Gastroesophageal sphincter (tissue), 3 donors: Measurements from ENCODE around the gene SPRN.

Experiments used
- CTCF ChIP-seq, 4 experiments: fragments of 200-600 bp in 2 of 4; fragments of 450-650 bp in 2 of 4; sonication (generic) in 1 of 4; IDR thresholded peaks; one replicate each; pipeline ENCODE4 v1.5.1; 2017 to 2019; ENCODE audit warnings: antibody characterized with exemption in 4 of 4, mild to moderate bottlenecking in 2 of 4, moderate library complexity in 2 of 4
- EP300 ChIP-seq: sonication (generic); formaldehyde crosslinking; IDR thresholded peaks from one replicate; pipeline ENCODE4 v1.6.1; 2017; ENCODE audit warnings: antibody characterized with exemption, mild to moderate bottlenecking
- POLR2A ChIP-seq, 2 donors: fragments of 450-650 bp; IDR thresholded peaks; one replicate each; pipeline ENCODE4 v1.6.1; 2017; ENCODE audit warnings: antibody characterized with exemption in 2 of 2, mild to moderate bottlenecking in 2 of 2, moderate library complexity in 1 of 2

- TF ChIP-seq EP300 (no peak), CTCF (IDR thresholded peaks at IDR 0.05) (no peak), POLR2A (IDR thresholded peaks at IDR 0.05) (no peak)
Observed at GRCh38 chr10:133422223-133422806, 2.1 kb downstream of the SPRN start.
